Measurements from ENCODE around the gene NSUN7. TPM values are rescaled to one million over a fixed set of nuclear protein-coding genes. Genes with fewer than 3 reads are reported as not detected.

NSUN7 gene
- under 0.01 and 0.29 TPM in 2 replicates for total RNA-seq

- H3K4me3 ChIP-seq (ENCODE audit: insufficient read depth, low read length) = peak within 1 kb of the TSS; percentile 65
- TF ChIP-seq CTCF (IDR thresholded peaks at IDR 0.05; ENCODE audit: extremely low read depth, low read depth, low read length) = no peak
- peak; percentile 77 for DNase-seq (ENCODE audit: insufficient read length, low spot score, missing footprints)
- H3K36me3 ChIP-seq (ENCODE audit: insufficient read depth, low read length) = no peaks in the 10 kb centered on the region
- H3K9me3 ChIP-seq (ENCODE audit: low read depth, low read length) = no peaks in the 10 kb centered on the region
- H2AFZ ChIP-seq (ENCODE audit: low read length) = peak within 1 kb of the TSS; percentile 96
- peak within 1 kb of the TSS; percentile 86 for H3K4me2 ChIP-seq (ENCODE audit: insufficient read depth, low read length)
- H3K4me1 ChIP-seq (ENCODE audit: insufficient read depth, low read length) = peaks cover 4% of the 10 kb centered on the region
- no peaks in the 10 kb centered on the region for H4K20me1 ChIP-seq (ENCODE audit: insufficient read depth, low read length)
- H3K27me3 ChIP-seq (ENCODE audit: insufficient read depth, low read length) = peaks cover 32% of the 10 kb centered on the region
- H3K79me2 ChIP-seq (ENCODE audit: insufficient read depth, low read length) = no peaks in the 10 kb centered on the region
- H3K27ac ChIP-seq (ENCODE audit: low read depth, low read length) = no peak within 1 kb of the TSS
Measured at GRCh38 chr4:40749717-40750460, at the start of gene NSUN7. NSUN7 (plus strand) TSS chr4:40749955; CDS start chr4:40750694, 739 bp downstream.

GRCh38 chr4:40702137-40702799 lies 47.5 kb upstream of the NSUN7 start:
- Histone ChIP-seq H2AFZ (ENCODE audit: low read length) (no peak overlapping the region), H3K27me3 (ENCODE audit: insufficient read depth, low read length) (no peaks in the 10 kb centered on the region), H4K20me1 (ENCODE audit: insufficient read depth, low read length) (no peaks in the 10 kb centered on the region), H3K4me2 (ENCODE audit: insufficient read depth, low read length) (no peak overlapping the region), H3K4me1 (ENCODE audit: insufficient read depth, low read length) (peaks cover 3% of the 10 kb centered on the region), H3K9me3 (ENCODE audit: low read depth, low read length) (no peaks in the 10 kb centered on the region), H3K4me3 (ENCODE audit: insufficient read depth, low read length) (no peak overlapping the region), H3K27ac (ENCODE audit: low read depth, low read length) (no peak overlapping the region), H3K36me3 (ENCODE audit: insufficient read depth, low read length) (no peaks in the 10 kb centered on the region), H3K79me2 (ENCODE audit: insufficient read depth, low read length) (no peaks in the 10 kb centered on the region)
- TF ChIP-seq CTCF (IDR thresholded peaks at IDR 0.05; ENCODE audit: extremely low read depth, low read depth, low read length) = no peak
- no peak for DNase-seq (ENCODE audit: insufficient read length, low spot score, missing footprints)

GRCh38 chr4:40702800-40703151 lies 47.0 kb upstream of the NSUN7 start:
- Histone ChIP-seq H3K4me2 (ENCODE audit: insufficient read depth, low read length) (no peak overlapping the region), H3K27ac (ENCODE audit: low read depth, low read length) (no peak overlapping the region), H3K36me3 (ENCODE audit: insufficient read depth, low read length) (no peaks in the 10 kb centered on the region), H3K79me2 (ENCODE audit: insufficient read depth, low read length) (no peaks in the 10 kb centered on the region), H3K9me3 (ENCODE audit: low read depth, low read length) (no peaks in the 10 kb centered on the region), H3K4me1 (ENCODE audit: insufficient read depth, low read length) (peaks cover 3% of the 10 kb centered on the region), H3K27me3 (ENCODE audit: insufficient read depth, low read length) (no peaks in the 10 kb centered on the region), H4K20me1 (ENCODE audit: insufficient read depth, low read length) (no peaks in the 10 kb centered on the region), H2AFZ (ENCODE audit: low read length) (no peak overlapping the region), H3K4me3 (ENCODE audit: insufficient read depth, low read length) (no peak overlapping the region)
- no peak for TF ChIP-seq CTCF (IDR thresholded peaks at IDR 0.05; ENCODE audit: extremely low read depth, low read depth, low read length)
- no peak for DNase-seq (ENCODE audit: insufficient read length, low spot score, missing footprints)

GRCh38 chr4:40704073-40704472 lies 45.7 kb upstream of the NSUN7 start:
- H4K20me1 ChIP-seq (ENCODE audit: insufficient read depth, low read length) = no peaks in the 10 kb centered on the region
- no peaks in the 10 kb centered on the region for H3K9me3 ChIP-seq (ENCODE audit: low read depth, low read length)
- H3K79me2 ChIP-seq (ENCODE audit: insufficient read depth, low read length) = no peaks in the 10 kb centered on the region
- no peak for TF ChIP-seq CTCF (IDR thresholded peaks at IDR 0.05; ENCODE audit: extremely low read depth, low read depth, low read length)
- H3K27ac ChIP-seq (ENCODE audit: low read depth, low read length) = no peak overlapping the region
- peaks cover 3% of the 10 kb centered on the region for H3K4me1 ChIP-seq (ENCODE audit: insufficient read depth, low read length)
- no peak for DNase-seq (ENCODE audit: insufficient read length, low spot score, missing footprints)
- no peak overlapping the region for H3K4me3 ChIP-seq (ENCODE audit: insufficient read depth, low read length)
- no peaks in the 10 kb centered on the region for H3K36me3 ChIP-seq (ENCODE audit: insufficient read depth, low read length)
- no peak overlapping the region for H2AFZ ChIP-seq (ENCODE audit: low read length)
- H3K4me2 ChIP-seq (ENCODE audit: insufficient read depth, low read length) = no peak overlapping the region
- no peaks in the 10 kb centered on the region for H3K27me3 ChIP-seq (ENCODE audit: insufficient read depth, low read length)
